CD14-positive monocyte (primary cell): ENCODE results near the gene SNX9. TPM values are rescaled to one million over a fixed set of nuclear protein-coding genes. Genes with fewer than 3 reads are reported as not detected.

Source experiments
- DNase-seq, 3 donors: peaks; one replicate each; pipeline ENCODE4 v3.0.0-alpha.2; 2011 to 2022
- H2AFZ ChIP-seq: 2 replicates; pipeline ENCODE4 v1.6.0; 2012; ENCODE audit warnings: mild to moderate bottlenecking, low read depth, low read length, inconsistent platforms; ENCODE audit not compliant: insufficient read depth, poor library complexity, severe bottlenecking
- H3K27ac ChIP-seq, 2 donors: 1 replicate in 1 of 2; 2 replicates in 1 of 2; pipeline ENCODE4 v1.5.1; 2012 to 2013; ENCODE audit warnings: low read length in 2 of 2, control low read depth in 1 of 2, inconsistent platforms in 1 of 2, low read depth in 1 of 2, mild to moderate bottlenecking in 1 of 2
- H3K27me3 ChIP-seq, 2 donors: one replicate each; pipeline versions ENCODE4 v1.6.0 to v1.6.1; 2011 to 2013; ENCODE audit warnings: low read length in 2 of 2; ENCODE audit not compliant: control insufficient read depth in 2 of 2, insufficient read depth in 2 of 2
- H3K36me3 ChIP-seq, 2 donors: replicated peaks in 1 of 2; 1 replicate in 1 of 2; 2 replicates in 1 of 2; pipeline versions ENCODE4 v1.5.1 to v1.6.1; 2012 to 2013; ENCODE audit warnings: low read length in 2 of 2, control low read depth in 1 of 2, inconsistent platforms in 1 of 2, mild to moderate bottlenecking in 1 of 2; ENCODE audit not compliant: insufficient read depth in 2 of 2, control insufficient read depth in 1 of 2
- H3K4me1 ChIP-seq, 2 donors: 1 replicate in 1 of 2; 2 replicates in 1 of 2; pipeline versions ENCODE4 v1.5.1 to v1.6.1; 2012 to 2013; ENCODE audit warnings: low read length in 2 of 2, control low read depth in 1 of 2, inconsistent platforms in 1 of 2, mild to moderate bottlenecking in 1 of 2, moderate library complexity in 1 of 2; ENCODE audit not compliant: insufficient read depth in 2 of 2, control insufficient read depth in 1 of 2
- H3K4me2 ChIP-seq: replicated peaks from 2 replicates; pipeline ENCODE3; 2012; ENCODE audit warnings: low read length, moderate library complexity, mild to moderate bottlenecking; ENCODE audit not compliant: poor library complexity, severe bottlenecking; ENCODE audit errors: extremely low read depth
- H3K4me3 ChIP-seq, 3 experiments: fragments of 200-600 bp in 1 of 3; sonication (generic) in 1 of 3; replicated peaks in 1 of 3; 1 replicate in 2 of 3; 2 replicates in 1 of 3; pipeline ENCODE4 v1.5.1; 2011 to 2013; ENCODE audit warnings: low read length in 3 of 3, mild to moderate bottlenecking in 3 of 3, control low read depth in 2 of 3, low read depth in 2 of 3, inconsistent platforms in 1 of 3, moderate library complexity in 1 of 3
- H3K79me2 ChIP-seq: 2 replicates; pipeline ENCODE4 v1.6.0; 2012; ENCODE audit warnings: mild to moderate bottlenecking, control low read depth, inconsistent platforms, low read length, moderate library complexity; ENCODE audit not compliant: insufficient read depth
- H3K9ac ChIP-seq: 2 replicates; pipeline ENCODE4 v1.6.0; 2017; ENCODE audit warnings: low read length, mild to moderate bottlenecking; ENCODE audit not compliant: insufficient read depth, poor library complexity, severe bottlenecking
- H3K9me3 ChIP-seq, 2 donors: replicated peaks in 1 of 2; 1 replicate in 1 of 2; 2 replicates in 1 of 2; pipeline versions ENCODE4 v1.5.1 to v1.6.1; 2012 to 2013; ENCODE audit warnings: low read length in 2 of 2, control low read depth in 1 of 2; ENCODE audit not compliant: control insufficient read depth in 1 of 2, insufficient read depth in 1 of 2
- H4K20me1 ChIP-seq: 2 replicates; pipeline ENCODE4 v1.6.0; 2012; ENCODE audit warnings: mild to moderate bottlenecking, low read length, control low read depth, moderate library complexity; ENCODE audit not compliant: insufficient read depth
- H3K27ac Mint-ChIP-seq, 7 donors: one replicate each; pipeline ENCODE4 v1.8.0; 2020; ENCODE audit warnings: mild to moderate bottlenecking in 7 of 7, mixed read lengths in 7 of 7, moderate library complexity in 6 of 7, inconsistent platforms in 2 of 7
- H3K27me3 Mint-ChIP-seq, 3 donors: one replicate each; pipeline ENCODE4 v1.8.0; 2021 to 2022; ENCODE audit warnings: low read depth in 3 of 3, mild to moderate bottlenecking in 3 of 3, mixed read lengths in 3 of 3, moderate library complexity in 3 of 3, inconsistent platforms in 1 of 3
- H3K36me3 Mint-ChIP-seq, 2 donors: one replicate each; pipeline ENCODE4 v1.8.0; 2020; ENCODE audit warnings: mixed read lengths in 2 of 2, inconsistent platforms in 1 of 2, mild to moderate bottlenecking in 1 of 2
- H3K4me1 Mint-ChIP-seq: one replicate; pipeline ENCODE4 v1.8.0; 2020; ENCODE audit warnings: mild to moderate bottlenecking, mixed read lengths
- H3K4me3 Mint-ChIP-seq, 2 donors: one replicate each; pipeline ENCODE4 v1.8.0; 2020; ENCODE audit warnings: mild to moderate bottlenecking in 2 of 2, mixed read lengths in 2 of 2, moderate library complexity in 1 of 2
- H3K9me3 Mint-ChIP-seq, 7 donors: one replicate each; pipeline ENCODE4 v1.8.0; 2020 to 2022; ENCODE audit warnings: mixed read lengths in 7 of 7, mild to moderate bottlenecking in 6 of 7, moderate library complexity in 6 of 7, inconsistent platforms in 2 of 7
- CTCF ChIP-seq: fragments of 200-600 bp; IDR thresholded peaks from one replicate; pipeline ENCODE4 v1.8.0; 2022; ENCODE audit warnings: antibody characterized with exemption, mild to moderate bottlenecking
- WGBS: methylation state at CpG from one replicate; pipeline ENCODE4 v1.1.5; 2013; ENCODE audit warnings: missing lambda C conversion rate; ENCODE audit not compliant: insufficient coverage; 5-methylcytosine and 5-hydroxymethylcytosine counted together
- intact Hi-C, 2 donors: fragments of 100-400 bp; cut with micrococcal nuclease; formaldehyde crosslinking; loops; one replicate each; pipeline versions ENCODE4 v1.15.0 to v1.15.1; 2023
- polyA plus RNA-seq, 3 donors: library from polyadenylated mRNA; depleted of rRNA in 1 of 3; unstranded in 2 of 3; stranded (reverse) in 1 of 3; fragments of 300-500 nt in 2 of 3; fragments of >200 nt in 1 of 3; fragmentation: Illumina TruSeq in 2 of 3; gene quantifications; 1 replicate in 2 of 3; 2 replicates in 1 of 3; pipeline ENCODE4 v1.2.3, GENCODE V29; 2012 to 2021

SNX9 gene
- polyA plus RNA-seq, 3 donors: 5.5 to 8.1 (median 7.2) TPM

DNA sequence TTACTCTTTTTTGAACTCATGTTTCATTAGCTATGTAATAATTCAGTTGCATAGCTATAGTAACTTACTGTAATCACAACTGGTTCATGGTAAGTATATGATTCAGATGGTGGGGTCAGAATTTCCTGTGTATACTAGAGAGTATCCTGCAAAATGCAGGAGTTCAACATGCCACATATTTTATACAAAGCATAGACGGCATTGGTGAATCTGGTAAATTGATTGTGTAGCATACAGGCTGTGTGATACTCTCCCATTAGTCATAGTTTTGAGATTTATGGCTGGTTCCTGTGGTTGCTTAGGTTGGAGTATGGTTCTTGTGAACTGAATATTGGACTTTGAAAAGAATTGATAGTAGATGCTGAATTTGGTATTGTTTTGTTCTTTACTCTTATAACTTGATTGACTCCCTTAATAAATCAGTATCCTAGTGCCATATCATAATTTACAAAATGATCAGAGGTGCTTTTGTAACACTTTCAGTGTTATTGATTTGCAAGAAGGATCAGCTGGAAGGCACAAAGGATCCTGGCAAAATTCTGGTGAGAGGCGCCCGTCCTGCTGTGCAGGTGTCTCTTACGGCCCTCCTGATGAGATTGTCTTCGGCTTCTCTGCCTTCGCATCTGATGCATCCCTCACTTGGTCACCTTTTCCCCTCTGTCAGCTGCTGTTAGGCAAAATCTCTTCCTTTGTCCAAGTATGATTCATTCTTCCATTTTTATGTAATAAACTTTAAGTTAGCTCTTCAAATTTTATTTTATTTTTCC, 22.6 kb downstream of the SNX9 start:
- DNase-seq: no peak
- H3K4me1 Mint-ChIP-seq: peaks cover 24% of the 10 kb centered on the region
- H3K9me3 Mint-ChIP-seq: no peaks in the 10 kb centered on the region
- Histone ChIP-seq H2AFZ (no peak overlapping the region), H3K4me2 (peak overlapping the region; percentile 27), H3K9ac (no peak overlapping the region), H3K4me3 (no peak overlapping the region), H3K27ac (no peak overlapping the region), H3K27me3 (no peaks in the 10 kb centered on the region), H3K36me3 (no peaks in the 10 kb centered on the region), H3K9me3 (no peaks in the 10 kb centered on the region), H3K4me1 (peaks cover 14% of the 10 kb centered on the region in 2 donors), H3K79me2 (peaks cover 17% of the 10 kb centered on the region), H4K20me1 (peaks cover 62% of the 10 kb centered on the region)
- intact Hi-C loops: no loop called here
- H3K27ac Mint-ChIP-seq: peak overlapping the region in 5 of 7 donors; percentile 1 to 55 (median 41)
- no peak for TF ChIP-seq CTCF
- peaks cover 0 to 1% of the 10 kb centered on the region in 2 donors for H3K36me3 Mint-ChIP-seq
- H3K4me3 Mint-ChIP-seq: no peak overlapping the region
- no CpG with 5 or more reads among the region's 6 CpGs for WGBS
- H3K27me3 Mint-ChIP-seq: peaks cover 0 to 3% (median 0%) of the 10 kb centered on the region in 3 donors

- Mint-ChIP-seq H3K36me3 (peaks cover 0 to 3% of the 10 kb centered on the region in 2 donors), H3K27me3 (peaks cover 0 to 4% (median 0%) of the 10 kb centered on the region in 3 donors), H3K9me3 (peaks cover 4 to 13% (median 11%) of the 10 kb centered on the region in 7 donors), H3K4me1 (peaks cover 19% of the 10 kb centered on the region), H3K4me3 (no peak overlapping the region), H3K27ac (no peak overlapping the region)
- H4K20me1 ChIP-seq: peaks cover 50% of the 10 kb centered on the region
- H3K4me2 ChIP-seq: no peak overlapping the region
- peaks cover 6% of the 10 kb centered on the region in 2 donors for H3K9me3 ChIP-seq
- no peaks in the 10 kb centered on the region for H3K27me3 ChIP-seq
- no peak overlapping the region for H3K4me3 ChIP-seq
- H3K9ac ChIP-seq: no peak overlapping the region
- WGBS: 100% methylated on average over 2 of the region's 2 CpGs
- peaks cover 14% of the 10 kb centered on the region in 2 donors for H3K4me1 ChIP-seq
- intact Hi-C loops: no loop called here
- H3K27ac ChIP-seq: no peak overlapping the region
- DNase-seq: no peak
- no peak overlapping the region for H2AFZ ChIP-seq
- H3K36me3 ChIP-seq: no peaks in the 10 kb centered on the region
- peaks cover 17% of the 10 kb centered on the region for H3K79me2 ChIP-seq
- no peak for TF ChIP-seq CTCF
These were observed 24.8 kb downstream of the SNX9 start for GRCh38 chr6:157847846-157848245.
